Measurements from ENCODE around the gene RBKS. TPM values are rescaled to one million over a fixed set of nuclear protein-coding genes. Genes with fewer than 3 reads are reported as not detected.

RBKS gene
- total RNA-seq, 2 experiments from 2014 or later = 2.6 to 3.0 TPM

- H3K36me3 Mint-ChIP-seq (ENCODE audit: low read depth) = peaks cover 66% of the 10 kb centered on the region
- intact Hi-C loops (cut with DNase I, micrococcal nuclease) = loop anchor here (10.0 kb wide), 2 partner anchors 562 to 618 kb away; partner anchors contain the start of genes ATRAID (in 1 of the 2), CAD (in 1 of the 2), FOSL2 (in 1 of the 2) and SLC5A6 (in 1 of the 2)
Observed at GRCh38 chr2:27776696-27777095, 113.5 kb downstream of the RBKS start.

GRCh38 chr2:27776097-27776496 is 114.1 kb downstream of the RBKS start:
- Histone ChIP-seq H3K4me1 (ENCODE audit: insufficient read depth, low read length) (peaks cover 11% of the 10 kb centered on the region), H3K27me3 (ENCODE audit: control insufficient read depth in 1 of 2, insufficient read depth in 2 of 2, low read length in 2 of 2) (no peaks in the 10 kb centered on the region), H3K9me3 (ENCODE audit: control insufficient read depth in 1 of 2, insufficient read depth in 1 of 2, low read length in 2 of 2) (no peaks in the 10 kb centered on the region), H3K27ac (ENCODE audit: low read depth in 1 of 2, low read length in 2 of 2) (no peak overlapping the region), H3K36me3 (ENCODE audit: insufficient read depth, low read length) (peaks cover 53% of the 10 kb centered on the region), H3K4me3 (ENCODE audit: low read length) (no peak overlapping the region)
- Mint-ChIP-seq H3K4me1 (ENCODE audit: low read depth) (peaks cover 71% of the 10 kb centered on the region), H3K27ac (peak overlapping the region; percentile 24), H3K9me3 (no peaks in the 10 kb centered on the region), H3K4me3 (no peak overlapping the region), H3K36me3 (ENCODE audit: low read depth) (peaks cover 72% of the 10 kb centered on the region), H3K27me3 (no peaks in the 10 kb centered on the region)
- CTCF ChIA-PET = interaction anchor here (0.9 to 1.6 kb wide), 3 partner anchors 92 to 104 kb away, joined by 3 to 5 read pairs (median 3); no protein-coding TSS in a partner anchor
- intact Hi-C loops (cut with DNase I, micrococcal nuclease) = loop anchor here (10.0 kb wide), 2 partner anchors 561 to 619 kb away; partner anchors contain the start of genes ATRAID (in 1 of the 2), CAD (in 1 of the 2), FOSL2 (in 1 of the 2) and SLC5A6 (in 1 of the 2)
- ATAC-seq (ENCODE audit: poor library complexity) (no peak), DNase-seq (no peak)
- POLR2A ChIA-PET = interaction anchor here (0.6 kb wide), 1 partner anchor 805 kb away, joined by 3 read pairs; no protein-coding TSS in a partner anchor
- no peak for TF ChIP-seq CTCF (IDR thresholded peaks at IDR 0.05)

More at GRCh38 chr2:27776696-27777095, 113.5 kb downstream of the RBKS start:
- ATAC-seq (ENCODE audit: poor library complexity) (no peak), DNase-seq (no peak)
- H3K27ac Mint-ChIP-seq = peak overlapping the region; percentile 24
- no peaks in the 10 kb centered on the region for H3K9me3 Mint-ChIP-seq
- POLR2A ChIA-PET = interaction anchor here (0.6 kb wide), 1 partner anchor 806 kb away, joined by 3 read pairs; no protein-coding TSS in a partner anchor
- no peak overlapping the region for H3K4me3 ChIP-seq (ENCODE audit: low read length)
- no peaks in the 10 kb centered on the region for H3K9me3 ChIP-seq (ENCODE audit: control insufficient read depth in 1 of 2, insufficient read depth in 1 of 2, low read length in 2 of 2)
- peaks cover 65% of the 10 kb centered on the region for H3K4me1 Mint-ChIP-seq (ENCODE audit: low read depth)
- no peaks in the 10 kb centered on the region for H3K27me3 ChIP-seq (ENCODE audit: control insufficient read depth in 1 of 2, insufficient read depth in 2 of 2, low read length in 2 of 2)
- H3K4me3 Mint-ChIP-seq = no peak overlapping the region
- H3K36me3 ChIP-seq (ENCODE audit: insufficient read depth, low read length) = peaks cover 53% of the 10 kb centered on the region
- no peak for TF ChIP-seq CTCF (IDR thresholded peaks at IDR 0.05)
- H3K27ac ChIP-seq (ENCODE audit: low read depth in 1 of 2, low read length in 2 of 2) = no peak overlapping the region
- H3K4me1 ChIP-seq (ENCODE audit: insufficient read depth, low read length) = peaks cover 8% of the 10 kb centered on the region
- no peaks in the 10 kb centered on the region for H3K27me3 Mint-ChIP-seq
- CTCF ChIA-PET = interaction anchor here (0.9 to 1.0 kb wide), 2 partner anchors 93 to 104 kb away, joined by 3 read pairs; no protein-coding TSS in a partner anchor

GRCh38 chr2:27773959-27774358 is 116.2 kb downstream of the RBKS start:
- peaks cover 76% of the 10 kb centered on the region for H3K4me1 Mint-ChIP-seq (ENCODE audit: low read depth)
- no peaks in the 10 kb centered on the region for H3K9me3 Mint-ChIP-seq
- H3K9me3 ChIP-seq (ENCODE audit: control insufficient read depth in 1 of 2, insufficient read depth in 1 of 2, low read length in 2 of 2) = no peaks in the 10 kb centered on the region
- CTCF ChIA-PET = no interaction called here
- H3K27me3 ChIP-seq (ENCODE audit: control insufficient read depth in 1 of 2, insufficient read depth in 2 of 2, low read length in 2 of 2) = no peaks in the 10 kb centered on the region
- H3K4me3 Mint-ChIP-seq = peak overlapping the region; percentile 57
- POLR2A ChIA-PET = no interaction called here
- H3K27ac ChIP-seq (ENCODE audit: low read depth in 1 of 2, low read length in 2 of 2) = no peak overlapping the region
- peaks cover 63% of the 10 kb centered on the region for H3K36me3 Mint-ChIP-seq (ENCODE audit: low read depth)
- ATAC-seq (ENCODE audit: poor library complexity) (no peak), DNase-seq (no peak)
- peak overlapping the region; percentile 100 for H3K27ac Mint-ChIP-seq
- peaks cover 40% of the 10 kb centered on the region for H3K36me3 ChIP-seq (ENCODE audit: insufficient read depth, low read length)
- no peaks in the 10 kb centered on the region for H3K27me3 Mint-ChIP-seq
- H3K4me1 ChIP-seq (ENCODE audit: insufficient read depth, low read length) = peaks cover 15% of the 10 kb centered on the region
- H3K4me3 ChIP-seq (ENCODE audit: low read length) = no peak overlapping the region
- TF ChIP-seq CTCF (IDR thresholded peaks at IDR 0.05) = no peak
- intact Hi-C loops (cut with DNase I, micrococcal nuclease) = loop anchor here (2.0 to 10.0 kb wide), 6 partner anchors 112 to 1095 kb away; partner anchors contain the start of genes FOSL2 (in 2 of the 2), ATRAID (in 1 of the 2), CAD (in 1 of the 2) and SLC4A1AP (in 1 of the 2)

Data from CD4-positive, alpha-beta T cell (primary cell).